Medulla oblongata (tissue), 1 donor: Measurements from ENCODE around the gene DNAJB1.
"Not testable (repeated sequence)": the region's sequence is repeated elsewhere in the genome, so short reads cannot be mapped to it uniquely, and the experiment has no call there.

Experiments used
- DNase-seq: peaks from one replicate; pipeline ENCODE4 v3.0.0-alpha.2; 2015; ENCODE audit errors: extremely low spot score

The DNAJB1 gene

DNA sequence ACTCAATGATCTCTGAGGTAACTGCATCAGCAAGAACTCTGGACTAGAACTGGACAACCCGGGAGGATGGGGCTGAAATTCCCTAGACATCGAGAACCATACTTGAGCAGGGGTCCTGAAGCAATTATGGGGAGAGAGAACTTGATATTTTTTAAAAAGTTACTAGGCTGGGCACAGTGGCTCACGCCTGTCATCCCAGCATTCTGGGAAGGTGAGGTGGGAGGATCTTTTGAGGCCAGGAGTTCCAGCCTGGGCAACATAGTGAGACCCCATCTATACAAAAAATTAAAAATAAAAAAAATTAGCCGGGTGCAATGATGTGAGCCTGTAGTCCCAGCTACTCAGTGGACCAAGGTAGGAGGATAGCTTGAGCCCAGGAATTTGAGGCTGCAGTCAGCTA is 2.3 kb upstream of the DNAJB1 start:
- DNase-seq: no peak

DNA sequence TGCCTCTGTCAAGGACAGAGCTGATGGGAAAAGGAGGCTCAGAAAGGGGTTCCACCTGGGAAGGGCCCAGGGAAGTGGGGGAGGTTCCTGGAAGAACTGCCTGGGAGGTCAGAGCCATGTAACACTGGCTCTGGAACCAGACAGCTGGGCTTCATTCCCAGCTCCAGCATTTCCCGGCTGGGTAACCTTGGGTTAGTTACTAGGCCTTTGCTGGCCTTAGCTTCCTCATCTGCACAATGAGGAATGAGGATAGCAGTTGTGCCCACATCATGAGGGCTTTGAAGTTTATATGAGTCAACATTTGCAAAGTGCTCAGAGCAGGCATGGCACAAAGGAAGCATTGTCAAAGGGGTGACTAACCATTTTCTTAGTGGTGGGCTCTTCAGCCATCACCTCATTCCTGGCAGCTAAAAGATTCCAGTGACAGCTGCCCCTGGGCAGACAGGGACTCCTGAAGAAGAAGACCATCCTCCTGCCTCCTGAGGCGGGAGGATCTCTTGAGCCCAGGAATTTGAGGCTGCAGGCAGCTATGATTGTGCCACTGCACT is 1.7 kb upstream of the DNAJB1 start:
- peak; percentile 64 for DNase-seq

DNA sequence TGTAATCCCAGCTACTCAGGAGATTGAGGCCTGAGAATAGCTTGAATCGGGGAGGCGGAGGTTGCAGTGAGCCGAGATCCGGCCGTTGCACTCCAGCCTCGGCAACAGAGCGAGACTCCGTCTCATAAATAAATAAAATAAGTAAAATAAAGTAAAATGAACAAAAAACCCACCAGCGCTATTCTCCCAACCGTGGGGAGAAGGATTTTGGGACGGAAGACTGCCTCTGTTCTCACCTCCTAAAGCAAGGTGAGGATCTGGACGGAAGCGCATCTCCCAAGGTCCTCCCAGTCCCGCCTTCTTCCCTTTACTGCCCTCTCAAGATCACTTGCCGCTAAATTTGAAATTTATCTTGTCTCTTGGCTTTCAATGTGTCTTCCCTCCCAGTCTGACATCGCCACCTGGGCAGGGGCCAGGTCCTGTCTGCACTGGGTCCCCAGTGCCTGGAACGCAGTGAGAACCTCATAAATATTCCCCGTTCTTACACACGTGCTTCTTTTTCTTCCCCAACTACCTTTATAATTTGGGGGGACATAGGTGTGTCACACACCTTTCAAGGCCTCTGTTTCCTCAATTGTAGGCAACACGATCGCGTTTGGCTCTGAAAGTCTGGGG is 1.2 kb upstream of the DNAJB1 start:
- no peak for DNase-seq

GRCh38 chr19:14517446-14517839 is 754 bp downstream of the DNAJB1 start:
- DNase-seq: no peak

DNA sequence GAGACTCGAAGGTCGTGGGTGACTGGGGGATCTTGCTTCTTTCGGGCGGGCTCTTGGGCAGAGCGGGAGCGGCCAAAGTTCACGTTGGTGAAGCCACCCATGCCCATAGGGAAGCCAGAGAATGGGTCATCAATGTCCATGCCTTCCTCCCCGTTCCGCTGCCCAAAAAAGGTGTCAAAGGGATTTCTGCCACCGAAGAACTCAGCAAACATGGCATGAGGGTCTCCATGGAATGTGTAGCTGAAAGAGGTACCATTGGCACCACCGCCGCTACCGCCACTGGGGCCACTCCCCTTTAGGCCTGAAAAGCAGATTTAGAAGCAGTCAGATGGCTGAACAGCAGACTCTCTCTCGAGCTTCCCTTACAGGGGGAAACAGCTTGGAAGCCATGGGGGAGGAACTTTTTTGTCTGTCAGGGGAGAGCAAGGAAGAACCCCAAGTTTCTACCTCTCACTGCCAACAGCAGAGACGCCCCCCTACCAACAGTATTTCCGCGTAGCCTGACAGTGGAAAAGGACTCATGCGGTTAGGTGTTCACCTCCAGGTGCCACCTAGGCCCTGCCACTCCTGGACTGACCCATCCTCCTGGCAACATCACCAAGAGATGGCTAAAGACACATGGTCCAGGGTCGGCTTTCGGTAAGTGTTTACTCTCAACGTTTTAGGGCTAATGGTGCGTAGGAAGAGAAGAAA is 1.3 kb downstream of the DNAJB1 start:
- DNase-seq: peak; percentile 59

DNA sequence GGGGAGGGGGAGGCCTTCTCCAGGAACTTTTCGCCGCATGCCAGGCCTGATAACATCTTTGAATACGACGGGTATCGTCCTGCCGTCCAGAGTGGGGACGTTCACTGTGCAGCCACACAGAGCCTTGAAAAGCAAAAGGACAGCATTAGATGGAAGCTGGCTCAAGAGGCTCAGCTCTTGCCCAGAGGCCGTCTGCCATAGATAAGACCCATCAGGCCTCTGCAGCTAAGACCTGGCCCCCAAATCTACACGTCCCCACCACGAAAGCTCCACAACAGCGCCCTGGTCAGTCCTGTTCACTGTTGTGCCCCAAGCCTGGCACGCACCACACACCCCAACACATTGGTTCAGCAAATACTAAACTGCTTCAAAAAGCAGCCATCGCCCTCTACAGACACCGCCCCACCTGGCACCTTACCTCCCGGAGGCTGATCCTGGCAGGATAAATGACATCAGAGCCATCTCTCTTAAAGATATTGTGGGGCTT is 2.1 kb downstream of the DNAJB1 start:
- DNase-seq: no peak

DNA sequence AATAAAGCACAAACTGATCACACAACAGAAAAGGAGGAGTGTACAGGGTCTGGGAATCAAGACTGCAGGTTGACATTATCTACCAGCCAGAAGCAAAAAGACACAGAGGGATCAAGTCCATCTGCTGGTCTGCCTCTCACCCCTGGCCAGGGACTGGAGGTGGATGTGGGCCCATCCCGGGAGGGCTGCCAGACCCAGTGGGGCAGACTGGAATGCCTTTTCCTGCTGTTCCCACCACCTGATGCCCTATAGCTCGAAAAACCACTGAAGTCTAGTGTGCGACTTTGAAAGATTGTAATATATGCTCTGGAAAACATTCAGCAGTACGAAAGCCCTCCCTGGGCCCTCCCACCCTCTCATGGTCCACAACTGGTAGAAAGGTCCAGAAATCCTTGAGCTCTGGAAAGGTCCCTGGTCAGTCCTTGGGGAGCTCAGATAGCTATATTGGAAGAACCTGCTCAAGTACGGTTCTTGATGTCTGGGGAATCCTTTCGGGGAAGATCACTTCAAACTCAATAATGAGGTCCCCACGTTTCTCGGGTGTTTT is 2.6 kb downstream of the DNAJB1 start:
- peak; percentile 59 for DNase-seq

DNA sequence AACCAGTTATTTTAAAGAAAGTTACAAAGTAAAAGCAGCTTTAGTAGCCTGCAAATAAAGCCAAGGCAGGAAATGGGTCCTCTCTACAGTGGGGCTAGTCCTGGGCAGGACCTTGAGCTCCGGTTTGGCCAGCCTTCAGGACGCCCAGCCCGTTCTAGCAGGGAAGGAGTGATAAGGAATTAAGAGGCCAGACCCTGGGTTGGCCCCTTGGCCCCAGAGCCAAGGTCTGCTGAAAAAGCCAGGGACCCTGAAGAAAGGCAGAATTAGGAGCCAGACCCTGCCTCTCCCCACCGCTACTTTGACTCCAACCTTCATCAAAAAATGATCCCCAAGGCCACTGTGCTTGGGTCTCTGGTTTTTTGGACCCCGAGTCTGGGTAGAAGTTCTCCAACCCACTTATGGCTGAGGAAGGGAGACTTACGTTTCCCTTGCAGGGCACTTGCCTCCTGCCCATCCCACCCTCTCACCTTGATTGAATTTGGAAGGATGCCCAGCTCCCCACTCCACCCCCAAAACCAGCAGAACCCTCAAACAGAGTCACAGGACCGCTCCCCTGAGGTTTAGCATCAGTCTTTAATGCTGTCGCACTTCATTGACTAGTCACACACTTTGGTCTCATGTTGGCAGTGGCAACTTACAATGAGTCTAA is 3.9 kb downstream of the DNAJB1 start:
- peak; percentile 67 for DNase-seq

DNA sequence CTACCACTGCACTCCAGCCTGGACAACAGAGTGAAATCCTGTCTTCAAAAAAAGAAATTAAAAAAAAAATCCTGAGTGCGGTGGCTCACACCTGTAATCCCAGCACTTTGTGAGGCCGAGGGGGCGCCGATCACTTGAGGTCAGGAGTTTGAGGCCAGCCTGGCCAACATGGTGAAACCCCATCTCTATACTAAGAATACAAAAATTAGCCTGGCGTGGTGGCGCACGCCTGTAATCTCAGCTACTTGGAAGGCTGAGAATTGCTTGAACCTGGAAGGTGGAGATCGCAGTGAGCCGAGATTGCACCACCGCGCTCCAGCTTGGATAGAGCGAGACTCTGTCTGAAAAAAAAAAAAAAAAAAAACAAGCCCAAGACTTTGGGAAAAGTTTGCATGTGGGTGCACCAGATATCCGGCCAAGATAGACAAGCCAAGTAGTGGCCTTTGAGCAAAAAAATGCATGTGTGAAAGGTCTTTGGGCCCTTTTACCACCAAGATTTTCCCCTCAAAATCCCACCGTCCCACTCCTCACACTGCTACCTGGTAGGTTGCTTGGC is 5.7 kb downstream of the DNAJB1 start:
- no peak for DNase-seq

- no peak for DNase-seq
Observed at GRCh38 chr19:14511229-14511593, 7.0 kb downstream of the DNAJB1 start.

DNA sequence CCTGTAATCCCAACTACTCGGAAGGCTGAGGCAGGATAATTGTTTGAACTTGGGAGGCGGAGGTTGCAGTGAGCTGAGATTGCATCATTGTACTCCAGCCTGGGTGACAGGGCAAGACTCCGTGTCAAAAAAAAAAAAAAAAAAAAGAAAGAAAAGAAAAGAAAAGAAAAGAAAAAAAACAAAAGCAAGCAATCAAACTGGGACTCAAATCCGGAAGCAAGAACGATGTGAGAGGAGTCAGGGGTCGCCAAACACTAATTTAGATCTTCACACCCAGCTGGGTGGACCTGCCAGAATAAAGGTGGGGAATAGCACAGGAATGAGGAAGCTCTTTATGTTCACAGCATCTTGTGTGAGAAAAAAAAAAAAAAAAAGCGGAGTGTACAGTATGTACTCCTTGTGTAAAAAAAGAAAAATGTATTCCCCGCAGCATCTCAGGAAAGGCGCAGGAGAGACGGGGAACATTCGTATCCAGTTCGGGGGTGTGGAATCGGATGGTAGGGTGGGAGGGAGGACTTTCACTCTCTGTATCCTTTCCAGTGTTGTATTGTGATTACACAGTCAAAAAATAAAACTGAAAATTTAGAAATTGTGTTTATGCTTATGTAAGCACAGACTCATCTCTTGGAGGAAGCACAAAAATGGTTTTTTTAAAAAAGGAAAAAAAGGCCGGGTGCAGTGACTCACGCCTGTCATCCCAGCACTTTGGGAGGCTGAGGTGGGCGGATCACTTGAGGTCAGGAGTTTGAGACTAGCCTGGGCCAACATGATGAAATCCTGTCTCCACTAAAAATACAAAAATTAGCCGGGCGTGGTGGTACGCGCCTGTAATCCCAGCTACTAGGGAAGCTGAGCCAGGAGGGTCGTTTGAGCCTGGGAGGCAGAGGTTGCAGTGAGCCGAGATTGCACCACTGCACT is 7.6 kb downstream of the DNAJB1 start:
- DNase-seq: no peak

DNA sequence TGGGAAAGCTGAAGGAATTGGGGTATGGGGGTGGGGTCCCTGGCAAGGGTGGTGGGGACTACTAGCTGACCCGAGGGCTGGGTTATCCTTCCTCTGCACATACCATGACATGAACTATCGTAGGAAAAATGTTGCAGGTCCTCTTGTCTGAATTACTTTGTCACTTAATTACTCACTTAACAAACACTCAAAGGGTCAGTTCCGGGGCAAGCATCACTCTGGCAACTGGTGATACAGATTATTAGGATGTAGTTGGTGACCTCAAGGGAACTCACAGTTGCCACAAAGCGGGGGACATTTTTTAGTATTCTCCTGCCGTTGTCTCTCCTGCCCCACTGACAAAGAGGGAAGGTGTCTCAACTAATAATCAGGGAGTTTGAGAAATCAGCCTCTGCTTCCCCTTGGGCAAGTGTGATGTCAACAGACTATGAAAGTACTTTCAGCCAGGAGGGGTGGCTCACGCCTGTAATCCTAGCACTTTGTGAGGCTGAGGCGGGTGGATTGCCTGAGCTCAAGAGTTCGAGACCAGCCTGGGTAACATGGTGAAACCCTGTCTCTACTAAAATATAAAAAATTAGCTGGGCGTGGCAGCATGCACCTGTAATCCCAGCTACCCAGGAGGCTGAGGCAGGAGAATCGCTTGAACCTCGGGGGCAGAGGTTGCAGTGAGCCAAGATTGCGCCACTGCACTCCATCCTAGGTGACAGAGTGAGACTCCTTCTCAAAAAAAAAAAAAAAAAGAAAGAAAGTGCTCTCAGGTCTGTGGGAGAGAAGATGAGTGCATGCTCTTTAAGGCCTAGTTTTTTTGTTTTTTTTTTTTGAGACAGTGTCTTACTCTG is 10.3 kb downstream of the DNAJB1 start:
- DNase-seq: no peak

DNA sequence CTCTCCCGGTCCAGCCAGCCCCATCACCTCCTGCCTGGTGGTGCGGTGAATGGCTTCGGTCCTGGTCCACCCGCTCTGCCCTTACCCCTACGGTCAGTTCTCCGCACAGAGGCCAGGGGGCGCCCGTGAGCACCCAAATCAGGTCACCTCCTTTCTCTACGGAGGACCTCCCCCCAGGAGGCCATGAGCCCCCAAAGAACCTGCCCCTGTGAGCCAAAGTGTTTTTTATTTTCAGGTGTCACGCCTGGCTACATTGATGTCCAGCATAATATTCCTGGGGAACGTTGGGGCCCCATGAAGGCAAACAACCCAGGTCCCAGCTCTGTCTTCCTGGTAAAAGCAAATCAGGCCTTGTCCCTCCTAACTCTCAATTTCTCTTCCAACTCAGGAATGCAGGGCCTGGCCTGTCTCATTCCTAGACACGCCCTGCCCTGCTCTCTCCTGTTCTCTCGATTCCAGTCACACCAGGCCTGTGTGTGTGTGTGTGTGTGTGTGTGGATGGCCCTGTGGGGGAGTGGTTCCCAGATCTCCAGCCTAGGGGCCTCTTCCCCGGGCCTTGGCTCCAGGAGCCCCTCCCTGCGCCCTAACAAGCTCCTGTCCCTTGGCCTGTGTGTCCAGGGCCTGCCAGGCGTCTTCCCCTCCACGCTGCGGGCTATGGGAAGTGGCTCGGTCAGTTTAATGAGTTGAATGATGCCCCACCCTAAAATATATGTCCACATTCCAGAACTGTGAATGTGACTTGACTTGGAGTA is 12.5 kb downstream of the DNAJB1 start:
- DNase-seq: peak; percentile 32

- DNase-seq: not testable (repeated sequence)
Observed at GRCh38 chr19:14504575-14504974, 13.6 kb downstream of the DNAJB1 start.

- no peak for DNase-seq
Observed at GRCh38 chr19:14503285-14503684, 14.9 kb downstream of the DNAJB1 start.

GRCh38 chr19:14502334-14503092 is 15.7 kb downstream of the DNAJB1 start:
- DNase-seq: no peak

GRCh38 chr19:14497228-14497921 is 20.8 kb downstream of the DNAJB1 start:
- DNase-seq: peak; percentile 73

DNA sequence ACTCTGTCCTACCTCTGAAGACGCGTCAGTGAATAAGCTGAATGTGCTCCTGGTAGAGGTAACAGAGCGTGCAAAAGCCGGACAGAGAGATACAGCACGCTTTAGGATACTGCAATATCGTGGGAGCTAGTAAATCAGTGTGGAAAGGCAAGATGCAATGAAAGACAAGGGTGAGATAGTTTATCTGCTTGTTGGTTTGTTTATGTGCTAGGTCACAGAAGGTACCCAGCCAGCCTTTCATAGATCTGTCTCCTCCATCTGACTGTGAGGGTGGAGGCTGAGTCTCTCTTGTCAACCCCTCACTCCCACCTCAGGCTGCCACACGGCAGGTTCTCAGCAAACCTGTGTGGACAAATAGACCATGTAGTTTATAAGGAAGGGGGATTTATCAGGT is 21.4 kb downstream of the DNAJB1 start:
- DNase-seq: no peak
